Measurements from ENCODE around the gene LCMT1. TPM values are rescaled to one million over a fixed set of nuclear protein-coding genes. Genes with fewer than 3 reads are reported as not detected.
"Not testable (repeated sequence)": the region's sequence is repeated elsewhere in the genome, so short reads cannot be mapped to it uniquely, and the experiment has no call there.

LCMT1 gene
- total and polyA plus RNA-seq, 4 donors: 21.0 to 34.8 (median 31.0) TPM

GRCh38 chr16:25177831-25178688 is 66.5 kb downstream of the LCMT1 start:
- Histone ChIP-seq H3K4me3 (no peak overlapping the region), H3K4me1 (ENCODE audit: control insufficient read depth in 5 of 5, insufficient read depth in 5 of 5, low read length in 5 of 5) (no peaks in the 10 kb centered on the region), H3K27ac (ENCODE audit: low read depth in 1 of 2, low read length in 1 of 2) (no peak overlapping the region), H3K27me3 (ENCODE audit: control insufficient read depth in 3 of 3, insufficient read depth in 3 of 3, low read length in 2 of 3) (no peaks in the 10 kb centered on the region), H3K9me3 (ENCODE audit: control insufficient read depth in 4 of 4, insufficient read depth in 3 of 4, low read length in 3 of 4) (no peaks in the 10 kb centered on the region), H3K9ac (ENCODE audit: insufficient read depth in 1 of 2, low read length in 2 of 2) (no peak overlapping the region), H3K36me3 (ENCODE audit: control insufficient read depth in 4 of 4, insufficient read depth in 4 of 4, low read length in 4 of 4) (peaks cover 0 to 14% (median 8%) of the 10 kb centered on the region in 4 donors)
- DNase-seq: no peak
- WGBS, 2 donors: 66 to 82% methylated on average over 20 of the region's 20 CpGs
- TF ChIP-seq CTCF (IDR thresholded peaks at IDR 0.05; ENCODE audit: control extremely low read depth, extremely low read depth): no peak
- no peak for ATAC-seq (ENCODE audit: insufficient read depth, low FRiP score)

DNA sequence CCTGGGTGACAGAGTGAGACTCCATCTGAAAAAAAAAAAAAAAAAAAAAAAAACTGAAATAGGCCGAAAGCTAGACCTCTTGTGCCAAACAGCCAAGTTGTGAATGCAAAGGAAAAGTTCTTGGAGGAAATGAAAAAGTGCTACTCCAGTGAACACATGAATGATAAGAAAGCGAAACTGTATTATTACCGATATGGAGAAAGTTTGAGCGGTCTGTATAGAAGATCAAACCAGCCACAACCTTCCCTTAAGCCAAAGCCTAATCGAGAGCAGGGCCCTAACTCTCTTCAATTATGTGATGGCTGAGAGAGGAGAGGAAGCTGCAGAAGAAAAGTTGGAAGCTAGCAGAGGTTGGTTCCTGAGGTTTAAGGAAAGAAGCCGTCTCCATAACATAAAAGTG is 69.7 kb downstream of the LCMT1 start:
- WGBS, 2 donors: 90 to 98% methylated on average over 6 of the region's 6 CpGs
- H3K4me3 ChIP-seq; H3K36me3 ChIP-seq (ENCODE audit: control insufficient read depth in 4 of 4, insufficient read depth in 4 of 4, low read length in 4 of 4); DNase-seq; H3K9me3 ChIP-seq (ENCODE audit: control insufficient read depth in 4 of 4, insufficient read depth in 3 of 4, low read length in 3 of 4); H3K27ac ChIP-seq (ENCODE audit: low read depth in 1 of 2, low read length in 1 of 2); H3K27me3 ChIP-seq (ENCODE audit: control insufficient read depth in 3 of 3, insufficient read depth in 3 of 3, low read length in 2 of 3); ATAC-seq (ENCODE audit: insufficient read depth, low FRiP score); H3K4me1 ChIP-seq (ENCODE audit: control insufficient read depth in 5 of 5, insufficient read depth in 5 of 5, low read length in 5 of 5); H3K9ac ChIP-seq (ENCODE audit: insufficient read depth in 1 of 2, low read length in 2 of 2): not testable (repeated sequence)

- DNase-seq: no peak
- TF ChIP-seq CTCF (IDR thresholded peaks at IDR 0.05; ENCODE audit: control extremely low read depth, extremely low read depth): no peak
- H3K27ac ChIP-seq (ENCODE audit: low read depth in 1 of 2, low read length in 1 of 2): no peak overlapping the region
- H3K27me3 ChIP-seq (ENCODE audit: control insufficient read depth in 3 of 3, insufficient read depth in 3 of 3, low read length in 2 of 3): no peaks in the 10 kb centered on the region
- no peaks in the 10 kb centered on the region for H3K4me1 ChIP-seq (ENCODE audit: control insufficient read depth in 5 of 5, insufficient read depth in 5 of 5, low read length in 5 of 5)
- 78 to 88% methylated on average over 3 of the region's 3 CpGs for WGBS, 2 donors
- H3K36me3 ChIP-seq (ENCODE audit: control insufficient read depth in 4 of 4, insufficient read depth in 4 of 4, low read length in 4 of 4): no peaks in the 10 kb centered on the region
- ATAC-seq (ENCODE audit: insufficient read depth, low FRiP score): no peak
- H3K9ac ChIP-seq (ENCODE audit: insufficient read depth in 1 of 2, low read length in 2 of 2): no peak overlapping the region
- H3K4me3 ChIP-seq: no peak overlapping the region
- H3K9me3 ChIP-seq (ENCODE audit: control insufficient read depth in 4 of 4, insufficient read depth in 3 of 4, low read length in 3 of 4): no peaks in the 10 kb centered on the region
Measured at GRCh38 chr16:25184771-25185170, 73.2 kb downstream of the LCMT1 start.

- Histone ChIP-seq H3K27ac (ENCODE audit: low read depth in 1 of 2, low read length in 1 of 2) (no peak overlapping the region), H3K9me3 (ENCODE audit: control insufficient read depth in 4 of 4, insufficient read depth in 3 of 4, low read length in 3 of 4) (no peaks in the 10 kb centered on the region), H3K27me3 (ENCODE audit: control insufficient read depth in 3 of 3, insufficient read depth in 3 of 3, low read length in 2 of 3) (no peaks in the 10 kb centered on the region), H3K4me1 (ENCODE audit: control insufficient read depth in 5 of 5, insufficient read depth in 5 of 5, low read length in 5 of 5) (no peaks in the 10 kb centered on the region), H3K36me3 (ENCODE audit: control insufficient read depth in 4 of 4, insufficient read depth in 4 of 4, low read length in 4 of 4) (no peaks in the 10 kb centered on the region), H3K4me3 (no peak overlapping the region), H3K9ac (ENCODE audit: insufficient read depth in 1 of 2, low read length in 2 of 2) (no peak overlapping the region)
- no peak for TF ChIP-seq CTCF (IDR thresholded peaks at IDR 0.05; ENCODE audit: control extremely low read depth, extremely low read depth)
- no peak for ATAC-seq (ENCODE audit: insufficient read depth, low FRiP score)
- no peak for DNase-seq
- 96 to 99% methylated on average over 3 of the region's 3 CpGs for WGBS, 2 donors
Measured at GRCh38 chr16:25187491-25187795, 75.9 kb downstream of the LCMT1 start.

Data from lung (tissue), 12 donors.